ENCODE results near the gene LRBA. TPM values are rescaled to one million over a fixed set of nuclear protein-coding genes. Genes with fewer than 3 reads are reported as not detected.

The LRBA gene
- total and polyA plus RNA-seq, 7 donors, result 16.8 to 184 (median 91.1) TPM

- no peak overlapping the region for H3K4me3 ChIP-seq
- no peaks in the 10 kb centered on the region for H3K4me1 ChIP-seq
- peaks cover 0 to 3% (median 0%) of the 10 kb centered on the region in 4 donors for H3K36me3 ChIP-seq
- H3K9me3 ChIP-seq, result peaks cover 0 to 4% (median 2%) of the 10 kb centered on the region in 4 donors
- TF ChIP-seq POLR2A (IDR thresholded peaks at IDR 0.05), result no peak
- TF ChIP-seq POLR2AphosphoS5 (IDR thresholded peaks at IDR 0.05), result no peak
- H3K27ac ChIP-seq, result no peak overlapping the region
- 46 to 60% methylated on average over 2 of the region's 2 CpGs for WGBS, 2 donors
- no peak for DNase-seq
- intact Hi-C loops (cut with DNase I), result no loop called here
- H3K27me3 ChIP-seq, result no peaks in the 10 kb centered on the region
These were observed 619.2 kb downstream of the LRBA start for GRCh38 chr4:150395872-150396271.

GRCh38 chr4:150394046-150394445, 621.0 kb downstream of the LRBA start:
- Histone ChIP-seq H3K27ac (no peak overlapping the region), H3K4me3 (no peak overlapping the region), H3K4me1 (peaks cover 0 to 3% (median 0%) of the 10 kb centered on the region in 4 donors), H3K36me3 (no peaks in the 10 kb centered on the region), H3K27me3 (no peaks in the 10 kb centered on the region), H3K9me3 (peaks cover 0 to 4% (median 2%) of the 10 kb centered on the region in 4 donors)
- TF ChIP-seq CTCF (IDR thresholded peaks at IDR 0.05), result no peak
- TF ChIP-seq POLR2AphosphoS5 (IDR thresholded peaks at IDR 0.05), result no peak
- no peak for TF ChIP-seq POLR2A (IDR thresholded peaks at IDR 0.05)
- TF ChIP-seq EP300 (IDR thresholded peaks at IDR 0.05), result no peak
- intact Hi-C loops (cut with DNase I), result no loop called here
- no peak for DNase-seq

- TF ChIP-seq CTCF (IDR thresholded peaks at IDR 0.05), result no peak
- TF ChIP-seq EP300 (IDR thresholded peaks at IDR 0.05), result no peak
- TF ChIP-seq POLR2AphosphoS5 (IDR thresholded peaks at IDR 0.05), result no peak
- no peak for TF ChIP-seq POLR2A (IDR thresholded peaks at IDR 0.05)
- no peaks in the 10 kb centered on the region for H3K36me3 ChIP-seq
- 95 to 97% methylated on average over 2 of the region's 2 CpGs for WGBS, 2 donors
- peaks cover 0 to 3% (median under 1%) of the 10 kb centered on the region in 4 donors for H3K4me1 ChIP-seq
- H3K9me3 ChIP-seq, result peaks cover 0 to 4% (median 2%) of the 10 kb centered on the region in 4 donors
- no peak overlapping the region for H3K4me3 ChIP-seq
- intact Hi-C loops (cut with DNase I), result no loop called here
- no peak overlapping the region for H3K27ac ChIP-seq
- no peak for DNase-seq
- H3K27me3 ChIP-seq, result no peaks in the 10 kb centered on the region
These were observed 624.0 kb downstream of the LRBA start for GRCh38 chr4:150391052-150391451.

- Histone ChIP-seq H3K4me1 (peaks cover 0 to 8% (median 6%) of the 10 kb centered on the region in 4 donors), H3K4me3 (no peak overlapping the region), H3K36me3 (no peaks in the 10 kb centered on the region), H3K27me3 (no peaks in the 10 kb centered on the region), H3K9me3 (peaks cover 0 to 4% (median 2%) of the 10 kb centered on the region in 4 donors), H3K27ac (no peak overlapping the region)
- TF ChIP-seq POLR2A (IDR thresholded peaks at IDR 0.05) (no peak), CTCF (IDR thresholded peaks at IDR 0.05) (no peak), EP300 (IDR thresholded peaks at IDR 0.05) (no peak), POLR2AphosphoS5 (IDR thresholded peaks at IDR 0.05) (no peak)
- no peak for DNase-seq
- intact Hi-C loops (cut with DNase I), result no loop called here
These were observed 624.6 kb downstream of the LRBA start for GRCh38 chr4:150390531-150390910.

- Histone ChIP-seq H3K36me3 (no peaks in the 10 kb centered on the region), H3K4me1 (peaks cover 0 to 13% (median 10%) of the 10 kb centered on the region in 4 donors), H3K27ac (no peak overlapping the region), H3K4me3 (no peak overlapping the region), H3K9me3 (peaks cover 0 to 4% (median 2%) of the 10 kb centered on the region in 4 donors), H3K27me3 (no peaks in the 10 kb centered on the region)
- TF ChIP-seq POLR2AphosphoS5 (IDR thresholded peaks at IDR 0.05) (no peak), POLR2A (IDR thresholded peaks at IDR 0.05) (no peak), CTCF (IDR thresholded peaks at IDR 0.05) (no peak), EP300 (IDR thresholded peaks at IDR 0.05) (no peak)
- 85 to 87% methylated on average over 2 of the region's 2 CpGs for WGBS, 2 donors
- intact Hi-C loops (cut with DNase I), result no loop called here
- DNase-seq, result no peak
These were observed 625.1 kb downstream of the LRBA start for GRCh38 chr4:150389896-150390530.
